SW 1271 (cell line): ENCODE measurements around the gene CDR2.
A peak's percentile ranks its signal among the peaks of the same experiment; 100 is the strongest.
"Not testable (repeated sequence)": the region's sequence is repeated elsewhere in the genome, so short reads cannot be mapped to it uniquely, and the experiment has no call there.

Experiments
- DNase-seq, 2 experiments: peaks; one replicate each; lab custom pipeline; 2025; lab: John Stamatoyannopoulos, UW

Gene CDR2

GRCh38 chr16:22307838-22308237, 66.6 kb downstream of the CDR2 start:
- no peak for DNase-seq

DNA sequence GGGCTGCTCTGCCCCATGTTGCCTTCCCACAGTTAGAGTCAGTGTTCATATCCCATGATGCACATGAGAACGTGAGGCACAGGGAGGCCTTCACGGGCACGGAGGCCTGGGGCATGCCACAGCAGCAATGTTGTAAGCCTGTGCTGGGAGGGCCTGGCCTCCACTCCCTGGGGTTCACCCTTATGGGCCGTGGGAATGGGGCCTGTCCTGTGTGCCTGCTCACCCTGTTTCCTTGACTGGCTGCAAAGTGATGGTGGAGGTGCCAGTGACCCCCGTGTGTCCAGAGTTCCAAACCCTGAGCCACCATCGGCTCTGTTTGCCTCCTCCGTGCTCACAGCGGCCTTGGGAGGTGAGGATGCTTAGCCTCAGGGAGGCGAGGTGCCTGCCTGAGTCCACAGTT, 67.6 kb downstream of the CDR2 start:
- DNase-seq = no peak

GRCh38 chr16:22304411-22304810, 70.0 kb downstream of the CDR2 start:
- DNase-seq = no peak

GRCh38 chr16:22302776-22303363, 71.5 kb downstream of the CDR2 start:
- DNase-seq = no peak

GRCh38 chr16:22301423-22301822, 73.0 kb downstream of the CDR2 start:
- DNase-seq = not testable (repeated sequence)

- peak in 1 of 2 experiments; percentile 29 for DNase-seq
Observed at GRCh38 chr16:22300427-22301071, 73.9 kb downstream of the CDR2 start.

DNA sequence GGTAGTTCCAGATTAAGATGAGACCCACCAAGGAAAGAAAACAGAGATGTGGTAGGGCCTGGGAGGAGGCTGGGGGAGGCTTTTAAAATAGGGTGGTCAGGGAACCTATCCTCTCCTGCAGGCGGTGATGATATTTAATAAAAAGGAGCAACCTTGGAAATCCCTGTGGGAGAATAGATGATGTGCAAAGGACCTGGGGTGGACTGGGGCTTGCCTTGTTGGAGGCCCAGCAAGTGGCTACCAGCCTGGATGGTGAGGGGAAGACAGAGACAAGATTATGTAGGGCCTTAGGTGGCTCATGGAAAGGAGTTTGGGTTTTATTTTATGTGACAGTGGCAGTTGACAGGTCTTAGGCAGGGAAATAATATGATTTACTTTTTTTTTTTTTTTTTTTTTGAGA, 75.4 kb downstream of the CDR2 start:
- no peak for DNase-seq

GRCh38 chr16:22297871-22298733, 76.3 kb downstream of the CDR2 start:
- DNase-seq = peak; percentile 78 to 93

DNA sequence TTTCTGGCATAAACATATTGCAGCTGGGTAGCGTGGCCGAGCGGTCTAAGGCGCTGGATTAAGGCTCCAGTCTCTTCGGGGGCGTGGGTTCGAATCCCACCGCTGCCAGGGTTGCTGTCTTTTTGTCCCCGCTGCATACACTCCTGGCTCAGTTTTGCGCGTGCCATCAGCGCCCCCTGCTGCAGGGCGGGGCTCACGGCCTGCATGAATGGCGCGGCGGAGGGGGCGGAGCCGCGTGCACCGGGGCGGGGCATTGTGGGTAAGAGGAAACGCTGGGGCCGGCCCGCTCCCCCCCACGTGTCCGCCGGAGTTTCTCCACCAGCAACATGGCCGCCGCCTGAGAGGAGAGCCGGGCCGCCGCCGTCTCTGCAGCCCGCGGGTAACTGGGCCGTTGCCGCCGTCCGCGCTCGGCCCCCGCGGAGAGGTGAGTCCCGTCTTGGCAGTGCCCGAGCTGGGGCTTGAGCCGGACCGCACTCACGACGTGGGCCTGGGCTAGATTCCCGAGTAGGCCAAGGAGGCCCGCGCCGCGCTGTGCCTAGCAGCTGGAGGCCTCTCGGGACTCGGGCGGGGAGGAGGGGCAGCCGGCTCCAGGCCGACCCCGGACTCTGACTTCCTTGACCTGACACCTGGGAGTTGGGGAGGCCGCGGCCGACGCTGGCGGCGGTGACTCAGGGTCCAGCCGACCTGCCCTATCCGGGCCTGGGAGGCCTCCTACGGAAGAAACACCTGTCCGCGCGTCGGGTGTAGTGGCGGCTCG, 77.1 kb downstream of the CDR2 start, which contains the start of gene POLR3E:
POLR3E (plus strand) TSS at position 296 of the 757 bp plus-strand sequence. CDS start 5,560 bp downstream, outside the sequence.
- peak; percentile 75 to 84 for DNase-seq

GRCh38 chr16:22296225-22297113, 78.0 kb downstream of the CDR2 start:
- no peak for DNase-seq
